ENCODE measurements around the gene COL13A1. TPM values are rescaled to one million over a fixed set of nuclear protein-coding genes. Genes with fewer than 3 reads are reported as not detected.

Gene COL13A1
- total RNA-seq, 4 donors from 2014 or later: 0.19 to 6.9 (median 2.4) TPM

- DNase-seq: no peak
- peaks cover 10 to 12% of the 10 kb centered on the region in 2 donors for H3K4me1 ChIP-seq
- TF ChIP-seq POLR2A (IDR thresholded peaks at IDR 0.05): no peak
- TF ChIP-seq CTCF (IDR thresholded peaks at IDR 0.05 in 4 of 5, conservative IDR thresholded peaks at IDR 0.05 in 1 of 5): peak; percentile 21 to 69 (median 43)
- ATAC-seq: peak; percentile 17 to 28
- in situ Hi-C loops (cut with MboI; ENCODE audit: low sequenced_read_pairs in 4 of 4) (no loop called here), intact Hi-C loops (cut with DNase I; ENCODE audit: low total_unique reads) (loop anchor here (2.0 to 10.0 kb wide), 3 partner anchors 47 to 295 kb away; no protein-coding TSS in a partner anchor)
- no peaks in the 10 kb centered on the region for H3K36me3 ChIP-seq
- H3K9me3 ChIP-seq: no peaks in the 10 kb centered on the region
- no peaks in the 10 kb centered on the region for H3K27me3 ChIP-seq
- H3K4me3 ChIP-seq: no peak overlapping the region
- no peak overlapping the region for H3K27ac ChIP-seq
Measured at GRCh38 chr10:69800109-69800508, 1.6 kb upstream of the COL13A1 start.

- peak overlapping the region in 1 of 4 donors; percentile 89 for H3K27ac ChIP-seq
- H3K36me3 ChIP-seq: no peaks in the 10 kb centered on the region
- no peaks in the 10 kb centered on the region for H3K9me3 ChIP-seq
- no peak for ATAC-seq
- no peak for DNase-seq
- no peaks in the 10 kb centered on the region for H3K27me3 ChIP-seq
- TF ChIP-seq CTCF (IDR thresholded peaks at IDR 0.05 in 4 of 5, conservative IDR thresholded peaks at IDR 0.05 in 1 of 5) (no peak), POLR2A (IDR thresholded peaks at IDR 0.05) (no peak)
- in situ Hi-C loops (cut with MboI; ENCODE audit: low sequenced_read_pairs in 4 of 4): no loop called here
- intact Hi-C loops (cut with DNase I; ENCODE audit: low total_unique reads): loop anchor here (1.0 to 10.0 kb wide), 5 partner anchors 46 to 296 kb away; no protein-coding TSS in a partner anchor
- no peak overlapping the region for H3K4me3 ChIP-seq
- H3K4me1 ChIP-seq: peaks cover 10 to 12% of the 10 kb centered on the region in 2 donors
Measured at GRCh38 chr10:69800665-69801064, 1.0 kb upstream of the COL13A1 start.

DNA sequence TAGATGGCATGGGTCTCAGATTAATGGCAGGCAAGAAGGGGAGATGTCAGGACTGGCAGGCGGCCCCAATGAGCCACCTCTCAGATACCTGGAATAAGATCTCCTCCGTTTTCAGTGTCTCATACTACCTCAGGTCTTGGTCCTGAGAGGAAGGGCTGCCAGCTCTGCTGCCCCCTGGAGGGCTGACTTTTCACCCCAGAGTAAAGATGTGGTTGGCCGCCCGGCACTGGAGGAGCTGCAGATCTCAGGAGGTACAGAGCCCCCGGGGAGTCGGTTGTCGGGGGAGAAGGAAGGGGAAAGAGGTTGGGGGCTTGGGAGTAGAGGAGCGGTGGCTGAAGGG is 642 bp upstream of the COL13A1 start:
- no peaks in the 10 kb centered on the region for H3K9me3 ChIP-seq
- intact Hi-C loops (cut with DNase I; ENCODE audit: low total_unique reads): loop anchor here (1.0 to 10.0 kb wide), 5 partner anchors 46 to 296 kb away; no protein-coding TSS in a partner anchor
- peak; percentile 35 to 62 for DNase-seq

DNA sequence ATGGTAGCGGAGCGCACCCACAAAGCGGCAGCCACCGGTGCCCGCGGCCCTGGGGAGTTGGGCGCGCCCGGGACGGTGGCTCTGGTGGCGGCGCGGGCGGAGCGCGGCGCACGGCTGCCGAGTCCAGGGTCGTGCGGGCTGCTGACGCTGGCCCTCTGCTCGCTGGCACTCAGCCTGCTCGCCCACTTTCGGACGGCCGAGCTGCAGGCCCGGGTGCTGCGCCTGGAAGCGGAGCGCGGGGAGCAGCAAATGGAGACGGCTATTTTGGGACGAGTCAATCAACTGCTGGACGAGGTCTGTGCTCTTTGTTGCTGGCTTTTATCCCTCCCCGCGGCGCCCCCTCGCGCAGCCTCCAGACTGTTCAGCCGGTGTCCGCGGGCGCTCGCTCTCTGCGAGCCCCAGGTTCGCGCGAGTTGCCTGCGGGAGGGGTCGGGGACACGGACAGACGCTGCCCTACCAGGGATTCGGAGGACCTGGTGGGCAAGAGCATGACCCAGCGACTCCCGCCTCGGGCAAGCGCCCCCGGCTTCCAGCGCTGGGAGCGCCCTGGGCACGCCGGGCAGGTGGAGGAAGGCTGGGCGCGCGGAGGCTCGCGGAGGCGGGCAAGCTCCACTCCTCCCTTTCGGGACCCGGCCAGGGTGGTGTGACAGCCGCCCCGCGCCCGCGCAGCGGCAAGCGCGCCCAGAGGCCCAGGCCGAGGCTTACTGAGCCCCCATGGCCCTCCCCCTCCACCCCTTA is 887 bp downstream of the COL13A1 start:
- Histone ChIP-seq H3K4me3 (peak overlapping the region; percentile 55 to 69 (median 64)), H3K27ac (peak overlapping the region; percentile 68 to 89 (median 82)), H3K27me3 (no peaks in the 10 kb centered on the region), H3K36me3 (no peaks in the 10 kb centered on the region), H3K4me1 (peaks cover 10 to 12% of the 10 kb centered on the region in 2 donors), H3K9me3 (no peaks in the 10 kb centered on the region)
- in situ Hi-C loops (cut with MboI; ENCODE audit: low sequenced_read_pairs in 4 of 4): no loop called here
- intact Hi-C loops (cut with DNase I; ENCODE audit: low total_unique reads): loop anchor here (10.0 kb wide), 1 partner anchor 298 kb away; no protein-coding TSS in a partner anchor
- DNase-seq: peak in 1 of 2 donors; percentile 31
- TF ChIP-seq CTCF (IDR thresholded peaks at IDR 0.05 in 4 of 5, conservative IDR thresholded peaks at IDR 0.05 in 1 of 5) (no peak), POLR2A (IDR thresholded peaks at IDR 0.05) (no peak)
- peak; percentile 49 to 58 for ATAC-seq

More for the DNA sequence above, 642 bp upstream of the COL13A1 start:
- no peaks in the 10 kb centered on the region for H3K27me3 ChIP-seq
- peak overlapping the region; percentile 55 to 69 (median 64) for H3K4me3 ChIP-seq
- in situ Hi-C loops (cut with MboI; ENCODE audit: low sequenced_read_pairs in 4 of 4): no loop called here
- no peaks in the 10 kb centered on the region for H3K36me3 ChIP-seq
- peak overlapping the region; percentile 68 to 89 (median 82) for H3K27ac ChIP-seq
- no peak for TF ChIP-seq POLR2A (IDR thresholded peaks at IDR 0.05)
- peak; percentile 33 to 74 (median 68) for TF ChIP-seq CTCF (IDR thresholded peaks at IDR 0.05 in 4 of 5, conservative IDR thresholded peaks at IDR 0.05 in 1 of 5)
- peak; percentile 66 to 76 for ATAC-seq
- peaks cover 10 to 12% of the 10 kb centered on the region in 2 donors for H3K4me1 ChIP-seq
